HG03442 (cell line): ENCODE results near the gene ENPP7.
"Not testable (repeated sequence)": the region's sequence is repeated elsewhere in the genome, so short reads cannot be mapped to it uniquely, and the experiment has no call there.

Experiments
- ATAC-seq: cut with Tn5 transposase; IDR thresholded peaks from one replicate; pipeline ENCODE4 v1.9.1; 2021; ENCODE audit warnings: mild to moderate bottlenecking, moderate library complexity; ENCODE audit not compliant: unreplicated experiment

The ENPP7 gene

DNA sequence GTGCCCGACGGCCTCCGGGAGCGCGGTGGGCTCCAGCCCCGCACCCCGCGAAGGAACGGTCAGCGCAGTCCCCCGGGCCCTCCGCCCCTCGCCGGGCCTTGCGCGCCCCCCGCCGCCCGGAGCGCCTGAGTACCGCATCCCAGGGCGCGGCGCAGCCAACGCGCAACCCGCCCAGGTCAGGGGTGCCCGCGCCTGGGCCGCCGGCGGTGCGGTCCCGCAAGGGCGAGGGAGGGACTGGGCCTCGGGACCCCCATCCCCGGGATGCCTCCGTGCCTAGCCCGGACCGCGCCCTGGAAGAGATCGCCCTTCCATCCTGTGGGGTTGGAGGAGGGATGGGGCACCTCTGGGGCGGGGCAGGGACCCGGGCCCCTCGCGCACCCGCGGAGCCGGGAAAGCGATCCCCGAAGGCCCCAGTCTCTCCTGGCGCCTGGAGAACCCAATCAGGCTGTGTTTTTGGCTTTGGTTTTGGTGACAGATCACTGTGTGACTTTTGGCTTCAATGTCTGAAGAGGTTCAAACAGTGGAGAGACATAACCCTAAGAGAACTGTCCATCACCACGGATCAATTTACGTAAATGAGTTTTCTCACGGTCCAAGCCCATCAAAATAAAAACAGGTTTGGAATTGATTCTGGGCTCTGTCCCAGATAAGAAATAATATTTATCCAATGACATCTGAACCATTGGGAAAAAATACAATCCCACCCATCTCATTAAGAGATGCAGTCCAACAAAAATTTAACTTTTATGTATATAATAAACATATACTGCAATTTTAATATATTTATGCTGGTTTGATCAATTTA is 17.8 kb downstream of the ENPP7 start:
- no peak for ATAC-seq

DNA sequence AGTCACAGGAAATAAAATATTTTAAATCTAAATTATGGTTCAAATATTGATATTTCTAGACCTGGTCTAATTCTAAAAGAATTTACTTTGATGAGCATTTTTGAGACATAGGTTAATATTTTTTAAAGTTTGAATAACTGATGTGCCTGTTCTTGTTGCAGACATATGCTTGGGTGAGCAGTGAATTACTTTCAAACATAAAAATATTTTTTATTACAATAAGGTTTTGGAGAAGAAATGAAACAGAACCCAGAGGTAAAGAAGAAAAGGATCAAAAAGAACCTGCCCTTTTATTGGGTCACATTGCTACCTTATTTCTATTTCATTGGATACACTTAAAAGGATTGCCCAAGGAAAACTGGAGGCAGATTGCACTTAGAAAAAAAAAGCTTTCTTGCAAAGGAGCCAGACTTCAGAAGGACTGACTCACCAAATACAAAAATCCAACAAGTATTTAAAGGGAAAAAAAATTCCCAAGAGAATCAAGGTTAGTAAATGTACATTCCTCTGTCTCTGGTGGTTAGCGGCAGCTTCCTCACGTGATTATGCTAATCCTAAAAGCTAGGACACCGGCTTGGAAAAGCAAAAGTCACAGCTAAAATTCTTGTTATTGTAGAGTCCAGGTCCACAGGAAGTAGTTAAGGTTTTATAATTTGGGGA is 18.5 kb downstream of the ENPP7 start:
- ATAC-seq: no peak

DNA sequence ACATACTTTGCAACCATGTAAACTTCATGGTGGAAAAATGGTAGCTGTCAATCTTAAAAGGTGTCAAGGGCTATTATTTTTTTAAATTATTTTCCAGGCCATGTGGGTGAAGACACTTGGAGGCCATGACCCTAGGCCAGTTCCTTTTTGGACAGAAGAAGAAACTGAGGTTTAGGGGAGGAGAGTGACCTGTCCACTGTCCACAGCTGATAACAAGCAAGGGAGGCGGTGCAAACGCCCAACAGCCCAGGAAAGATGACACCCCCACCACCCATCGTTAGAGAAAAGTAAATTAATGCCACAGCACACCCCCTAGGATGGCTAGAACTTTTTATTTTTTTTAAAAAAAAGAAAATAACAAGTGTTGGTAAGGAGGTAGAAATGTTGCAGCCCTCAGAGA is 19.2 kb downstream of the ENPP7 start:
- ATAC-seq: no peak

DNA sequence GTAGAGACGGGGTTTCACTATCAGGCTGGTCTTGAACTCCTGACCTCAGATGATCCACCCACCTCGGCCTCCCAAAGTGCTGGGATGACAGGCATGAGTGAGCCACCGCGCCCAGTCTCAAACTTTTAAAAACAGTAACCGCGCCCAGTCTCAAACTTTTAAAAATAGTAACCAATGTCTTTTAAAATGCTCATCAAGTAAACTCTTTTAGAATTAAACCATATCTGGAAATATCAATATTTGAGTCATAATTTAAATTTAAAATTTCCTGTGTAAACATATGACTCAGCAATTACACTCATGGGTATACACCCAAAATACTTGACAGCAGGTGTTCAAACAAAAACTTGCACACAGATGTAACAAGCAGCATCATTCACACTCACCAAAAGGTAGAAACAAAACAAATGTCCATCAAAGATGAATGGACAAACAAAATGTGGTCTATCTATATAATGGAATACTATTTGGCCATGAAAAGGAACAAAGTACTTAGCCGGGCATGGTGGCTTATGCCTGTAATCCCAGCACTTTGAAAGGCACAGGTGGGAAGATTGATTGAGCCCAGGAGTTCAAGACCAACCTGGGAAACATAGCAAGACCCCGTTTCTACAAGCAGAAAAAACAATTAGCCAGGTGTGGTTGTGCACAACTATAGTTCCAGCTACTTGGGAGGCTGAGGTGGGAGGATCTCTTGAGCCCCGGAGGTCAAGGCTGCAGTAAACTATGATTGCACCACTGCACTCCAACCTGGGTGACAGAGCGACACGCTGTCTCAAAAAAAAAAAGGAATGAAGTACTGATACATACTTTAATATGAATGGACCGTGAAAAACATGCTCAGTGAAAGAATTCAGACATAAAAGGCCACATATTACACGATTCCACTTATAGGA is 20.2 kb downstream of the ENPP7 start:
- no peak for ATAC-seq

DNA sequence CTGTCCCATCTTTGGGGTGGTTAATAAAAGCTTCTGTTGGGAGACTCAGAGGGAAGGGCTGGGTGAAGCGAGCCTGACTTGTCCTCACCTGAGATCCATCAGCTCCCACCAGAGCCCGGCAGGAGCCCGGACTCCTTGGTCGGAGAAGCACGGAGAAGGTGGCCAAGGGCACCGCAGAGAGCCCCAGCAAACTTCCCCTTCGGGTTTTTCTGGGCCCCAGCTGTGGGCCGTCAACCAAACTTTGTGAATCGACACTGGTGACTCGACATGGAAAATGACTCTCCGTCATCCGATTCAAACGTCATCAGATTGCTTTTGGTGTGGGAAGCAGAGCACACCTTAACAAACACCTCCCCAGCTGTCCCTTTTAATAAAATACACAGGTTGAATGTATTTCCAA is 21.4 kb downstream of the ENPP7 start:
- ATAC-seq: no peak

DNA sequence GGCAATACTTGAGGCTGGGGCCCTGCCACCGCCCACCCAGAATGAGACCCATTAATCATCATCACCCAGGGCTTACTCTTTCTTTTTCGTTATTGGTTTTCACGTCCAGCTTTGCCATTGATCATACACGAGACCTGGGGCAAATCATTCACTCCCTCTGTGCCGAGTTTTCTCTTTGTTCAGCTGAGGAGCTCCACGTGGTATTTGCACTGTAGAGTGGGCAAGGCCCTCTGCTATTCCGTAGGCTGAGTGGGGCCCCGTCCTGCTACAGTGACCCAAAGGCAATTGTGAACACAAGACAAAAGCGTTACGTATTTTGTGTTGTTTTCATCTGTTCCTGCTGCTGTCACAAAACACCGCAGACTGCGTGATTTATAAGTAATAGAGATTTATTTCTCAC is 23.6 kb downstream of the ENPP7 start:
- no peak for ATAC-seq

DNA sequence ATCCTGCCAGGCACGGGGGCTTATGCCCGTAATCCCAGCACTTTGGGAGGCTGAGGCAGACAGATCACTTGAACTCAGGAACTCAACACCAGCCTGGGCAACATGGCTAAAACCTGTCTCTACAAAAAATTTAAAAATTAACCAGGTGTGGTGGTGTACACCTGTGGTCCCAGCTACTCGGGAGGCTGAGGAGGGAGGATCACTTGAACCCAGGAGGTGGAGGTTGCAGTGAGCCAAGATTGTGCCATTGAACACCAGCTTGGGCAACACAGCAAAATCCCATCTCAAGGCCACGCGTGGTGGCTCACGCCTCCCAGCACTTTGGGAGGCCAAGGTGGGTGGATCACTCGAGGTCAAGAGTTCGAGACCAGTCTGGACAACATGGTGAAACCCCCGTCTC is 24.2 kb downstream of the ENPP7 start:
- not testable (repeated sequence) for ATAC-seq

DNA sequence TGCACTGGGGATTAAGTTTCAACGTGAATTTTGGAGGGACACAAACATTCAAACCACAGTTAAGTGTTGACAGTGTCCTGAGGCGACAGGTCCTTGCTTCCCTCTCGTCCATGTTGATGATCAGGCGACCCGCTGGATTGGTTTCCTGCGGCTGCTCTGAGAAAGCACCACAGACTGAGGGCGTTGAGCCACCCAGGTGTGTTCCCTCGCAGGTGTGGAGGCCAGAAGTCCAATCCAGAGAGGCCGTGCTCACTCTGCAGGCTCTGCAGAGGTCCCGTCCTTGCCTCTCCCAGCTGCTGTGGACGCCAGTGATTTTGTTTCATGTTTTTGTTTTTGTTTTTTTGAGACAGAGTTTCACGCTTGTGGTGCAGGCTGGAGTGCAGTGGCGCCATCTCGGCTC is 24.8 kb downstream of the ENPP7 start:
- ATAC-seq: no peak

DNA sequence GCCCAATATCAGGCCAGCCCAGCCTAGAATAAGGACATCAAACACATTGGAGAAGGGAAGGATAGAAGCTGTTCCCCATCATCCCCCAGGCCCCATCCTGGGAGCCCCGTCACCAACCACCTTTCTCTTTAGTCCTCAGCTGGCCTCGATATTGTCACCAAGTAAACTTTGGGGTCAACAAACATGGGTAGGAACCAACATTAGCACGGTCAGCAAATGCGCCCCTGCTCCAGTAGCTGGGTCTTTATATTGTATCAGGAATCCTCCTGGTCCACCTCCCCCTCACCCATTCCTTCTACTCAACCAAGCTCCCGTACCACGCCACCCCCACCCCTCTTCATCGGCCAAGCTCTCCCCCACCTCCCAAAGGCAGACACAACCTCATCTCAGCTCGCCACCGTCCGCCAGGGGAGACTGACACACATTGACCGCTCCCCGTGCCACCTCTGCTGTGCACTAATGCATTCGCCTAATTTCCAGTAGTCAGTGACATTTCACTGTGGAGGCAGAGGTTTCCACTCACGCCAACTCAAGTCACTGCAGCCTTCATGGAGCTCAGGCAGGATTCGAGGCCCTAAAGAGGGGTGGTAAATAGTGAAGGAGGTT is 26.5 kb downstream of the ENPP7 start:
- ATAC-seq: no peak

DNA sequence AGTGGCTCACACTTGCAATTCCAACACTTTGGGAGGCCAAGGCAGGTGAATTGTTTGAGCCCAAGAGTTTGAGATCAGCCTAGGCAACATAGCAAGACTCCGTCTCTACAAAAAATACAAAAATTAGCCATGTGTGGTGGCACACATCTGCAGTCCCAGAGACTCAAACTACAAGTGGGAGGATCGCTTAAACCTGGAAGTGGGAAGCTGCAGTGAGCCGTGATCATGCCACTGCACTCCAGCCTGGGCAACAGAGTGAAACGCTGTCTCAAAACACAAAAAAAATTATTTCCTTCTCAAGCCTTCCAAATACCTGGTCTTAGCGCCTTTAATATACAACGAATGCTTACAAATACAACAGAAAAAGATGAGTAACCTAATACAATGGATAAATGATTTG is 27.5 kb downstream of the ENPP7 start:
- no peak for ATAC-seq

DNA sequence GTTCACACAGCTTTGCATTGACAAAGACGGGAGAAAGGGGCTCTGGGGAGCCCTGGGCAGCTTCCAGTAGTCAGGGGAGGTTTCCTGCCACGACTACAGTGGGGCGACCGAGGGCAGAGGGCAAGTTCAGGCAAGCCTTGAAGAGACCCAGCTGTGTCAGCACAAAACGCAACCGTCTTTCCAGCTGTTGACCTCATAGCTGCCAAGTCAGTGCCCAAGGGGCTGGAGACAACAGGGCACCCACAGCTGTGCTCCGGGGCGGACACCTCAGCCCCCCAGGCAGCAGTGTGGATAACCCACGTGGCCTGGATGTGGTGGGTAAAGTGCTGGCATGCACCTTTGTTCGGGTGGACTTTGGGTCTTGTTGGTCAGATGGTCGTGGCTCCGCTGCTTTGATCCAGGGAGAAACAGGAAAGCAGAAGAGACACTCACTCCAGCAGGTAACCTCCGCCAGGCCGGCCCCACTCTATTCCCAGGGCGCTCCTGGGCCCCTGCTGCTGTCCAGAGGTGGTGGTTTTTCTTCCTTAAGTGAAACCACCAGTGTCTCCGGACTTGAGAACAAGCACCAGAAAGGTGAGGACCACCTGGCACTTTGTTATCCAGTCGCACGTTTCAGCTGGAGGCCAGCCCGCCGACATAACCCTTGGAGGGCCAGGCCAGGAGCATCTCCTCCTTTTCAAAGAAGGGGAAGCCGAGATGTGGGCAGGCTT is 29.6 kb downstream of the ENPP7 start:
- ATAC-seq: no peak

DNA sequence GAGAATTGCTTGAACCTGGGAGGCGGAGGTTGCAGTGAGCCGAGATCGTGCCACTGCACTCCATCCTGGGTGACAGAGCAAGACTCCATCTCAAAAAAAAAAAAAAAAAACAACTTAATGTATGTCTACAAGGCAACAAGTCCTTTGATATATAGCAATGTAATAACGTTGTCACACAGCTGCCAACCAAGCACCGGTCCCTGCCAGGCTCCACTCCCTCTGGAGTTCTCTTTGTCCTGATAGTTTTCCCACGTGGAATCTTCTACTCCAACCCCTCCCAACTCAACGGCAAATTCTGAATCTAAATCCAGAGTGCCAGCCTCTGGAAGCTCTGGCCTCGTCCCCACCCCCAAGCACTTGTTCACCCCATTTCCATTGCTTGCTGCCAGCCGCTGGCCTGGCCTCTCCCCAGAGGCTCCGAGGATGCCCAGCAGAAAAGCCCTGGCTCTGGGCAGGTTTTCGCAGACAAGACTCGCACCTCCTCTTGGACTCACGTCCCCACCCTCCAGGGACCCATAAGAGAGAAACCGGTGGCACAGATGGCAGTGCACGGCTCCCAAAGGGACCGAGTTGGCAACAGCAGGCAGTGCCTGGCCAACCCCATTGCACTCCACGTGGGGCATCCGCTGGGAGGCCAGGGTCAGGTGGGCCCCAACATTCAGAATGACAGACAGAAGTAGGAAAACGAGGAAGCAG is 31.3 kb downstream of the ENPP7 start:
- ATAC-seq: no peak

DNA sequence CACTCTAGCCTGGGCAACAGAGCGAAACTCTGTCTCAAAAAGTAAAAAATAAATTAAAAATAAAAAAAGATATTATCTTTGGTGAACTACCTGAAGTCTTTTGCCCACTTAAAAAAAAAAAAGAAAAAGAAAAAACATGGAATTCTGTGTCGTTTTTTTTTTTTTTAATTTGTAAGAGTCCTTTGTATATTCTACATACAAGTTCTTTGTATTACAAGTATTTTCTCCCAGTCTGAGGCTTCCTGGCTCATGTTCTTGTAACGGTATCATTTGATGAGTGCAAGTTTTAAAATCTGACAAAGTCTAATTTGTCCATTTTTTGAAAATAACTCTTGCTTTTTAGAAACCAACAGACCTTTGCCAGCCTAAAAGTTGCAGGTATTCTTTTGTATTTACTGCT is 35.0 kb downstream of the ENPP7 start:
- ATAC-seq: no peak

DNA sequence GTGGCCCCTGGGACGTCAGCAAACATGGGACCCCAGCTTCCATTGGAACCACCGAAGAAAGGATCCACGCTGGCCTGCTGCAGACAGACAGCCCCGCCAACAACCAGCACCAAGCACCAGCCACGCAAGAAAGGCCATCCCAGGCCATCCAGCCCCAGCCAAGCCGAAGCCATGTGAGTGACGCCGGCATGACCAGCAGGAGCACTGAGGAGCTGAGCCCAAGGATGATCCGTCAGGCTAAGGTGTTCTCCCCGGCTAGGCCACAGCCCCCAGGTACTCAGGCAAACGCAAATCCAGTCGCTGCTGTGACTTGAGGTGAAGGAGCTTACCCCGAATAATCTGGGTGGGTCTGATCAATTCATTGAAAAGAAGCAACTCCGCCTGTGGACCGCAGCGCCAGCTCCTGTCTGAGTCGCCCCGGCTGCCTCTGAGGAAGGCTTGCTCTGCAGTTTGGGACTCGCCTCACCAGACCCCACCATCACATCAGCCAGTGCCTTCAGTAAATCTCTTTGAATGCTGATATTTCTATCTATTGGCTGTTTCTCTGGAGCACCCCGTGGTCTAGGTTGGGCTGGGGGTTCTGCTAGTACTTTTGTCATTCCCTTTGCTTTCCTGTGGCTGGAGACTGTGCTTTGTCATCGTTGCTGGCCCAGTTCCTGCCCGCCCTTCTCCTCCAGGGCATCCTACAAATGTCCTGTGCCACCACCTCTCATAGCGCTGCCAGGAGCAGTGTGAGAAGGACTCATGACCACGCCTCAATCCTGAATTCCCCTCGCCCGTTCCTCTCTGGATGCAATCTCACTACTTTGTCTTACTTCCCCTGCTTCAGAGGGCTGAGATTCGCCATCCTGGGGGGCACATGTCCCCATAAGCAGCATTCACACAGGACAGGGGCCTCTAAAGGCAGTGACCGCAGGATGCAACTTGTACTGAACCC is 39.1 kb downstream of the ENPP7 start:
- ATAC-seq: no peak

DNA sequence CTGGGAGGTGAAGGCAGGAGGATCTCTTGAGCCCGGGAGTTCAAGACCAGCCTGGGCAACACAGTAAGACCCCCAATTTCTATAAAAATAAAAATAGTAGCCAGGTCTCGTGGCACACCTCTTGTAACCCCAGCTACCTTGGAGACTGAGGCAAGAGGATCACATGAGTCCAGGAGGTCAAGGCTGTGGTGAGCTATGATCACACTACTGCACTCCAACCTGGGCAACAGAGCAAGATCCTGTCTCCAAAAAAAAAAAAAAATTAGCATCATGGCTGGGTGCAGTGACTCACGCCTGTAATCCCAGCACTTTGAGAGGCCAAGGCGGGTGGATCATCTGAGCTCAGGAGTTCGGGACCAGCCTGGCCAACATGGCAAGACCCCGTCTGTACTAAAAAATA is 40.5 kb downstream of the ENPP7 start:
- ATAC-seq: no peak

DNA sequence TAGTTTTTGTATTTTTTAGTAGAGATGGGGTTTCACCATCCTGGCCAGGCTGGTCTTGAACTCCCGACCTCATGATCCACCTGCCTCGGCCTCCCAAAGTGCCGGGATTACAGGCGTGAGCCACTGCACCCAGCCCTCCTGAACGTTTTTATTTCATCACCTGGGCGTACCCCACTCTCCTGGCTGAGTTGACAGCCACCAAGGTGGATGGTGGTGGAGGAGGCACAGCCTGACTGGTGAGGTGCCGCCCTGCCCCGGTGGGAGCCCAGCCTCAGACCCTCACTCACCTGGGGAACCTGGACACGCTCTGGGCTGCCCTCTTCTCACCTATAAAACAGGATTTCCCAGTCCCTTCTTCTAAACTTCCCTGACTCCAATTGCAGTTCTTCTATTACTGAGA is 42.0 kb downstream of the ENPP7 start:
- not testable (repeated sequence) for ATAC-seq

DNA sequence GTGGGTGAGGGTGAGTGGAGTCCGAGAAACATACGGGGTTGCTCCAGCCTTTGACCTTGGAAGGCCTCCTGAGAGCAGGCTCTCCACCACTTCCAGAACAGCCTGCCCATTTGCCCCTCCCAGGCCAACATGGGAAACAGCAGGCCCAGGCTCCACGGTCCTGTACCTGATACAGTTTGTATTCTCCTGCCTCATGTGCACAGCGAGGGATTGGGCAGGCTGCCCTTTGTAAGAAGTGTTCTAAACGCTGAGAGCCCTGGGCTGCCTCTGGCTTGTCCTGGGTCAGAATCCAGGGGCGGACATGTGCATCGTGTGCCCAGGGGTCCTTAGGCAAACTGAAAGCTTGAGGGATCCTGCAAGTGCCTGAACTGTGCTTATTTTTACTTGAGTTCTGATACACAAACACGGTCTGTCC is 43.8 kb downstream of the ENPP7 start:
- no peak for ATAC-seq

DNA sequence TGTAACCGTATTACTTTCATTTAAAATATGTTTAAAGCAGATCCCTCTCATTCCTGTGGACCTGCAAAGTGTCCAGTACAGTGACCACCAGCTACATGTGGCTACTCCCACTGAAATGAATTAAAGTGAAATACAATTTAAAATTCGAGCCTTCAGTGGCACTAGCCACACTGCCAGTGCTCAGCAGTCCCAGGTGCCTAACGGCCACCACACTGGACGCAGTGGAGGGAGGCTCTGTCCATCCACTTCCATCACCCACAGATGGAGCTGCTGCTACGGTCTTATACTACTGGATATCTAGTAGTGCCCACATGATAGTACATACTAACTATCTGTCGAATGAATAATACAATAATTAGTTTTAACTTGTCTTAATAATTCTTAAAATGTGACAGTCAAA is 44.9 kb downstream of the ENPP7 start:
- no peak for ATAC-seq
